GM23338 (cell line): ENCODE data around the gene EXD3.

Experiments used
- CREB1 ChIP-seq: fragments of 250-450 bp; sonication (Bioruptor Pico); IDR thresholded peaks from 2 replicates; pipeline ENCODE4 v1.5.0; 2020; ENCODE audit warnings: low read depth, mild to moderate bottlenecking, moderate library complexity
- CTCF ChIP-seq, 2 experiments: fragments of 200-600 bp in 1 of 2; sonication (generic) in 1 of 2; conservative IDR thresholded peaks; 2 replicates each; pipeline versions ENCODE4 v1.5.1 to v1.6.1; 2016 to 2017; ENCODE audit warnings: antibody characterized with exemption in 2 of 2, low read depth in 2 of 2, mild to moderate bottlenecking in 2 of 2, moderate library complexity in 1 of 2
- EZH2 ChIP-seq: fragments of 200-600 bp; sonication (generic); IDR thresholded peaks from one replicate; pipeline ENCODE4 v1.8.0; 2017; ENCODE audit warnings: antibody characterized with exemption, mild to moderate bottlenecking, low read depth; ENCODE audit not compliant: unreplicated experiment
- JUNB ChIP-seq: IDR thresholded peaks from one replicate; pipeline ENCODE4 v1.6.1; 2016; ENCODE audit warnings: antibody characterized with exemption; ENCODE audit not compliant: unreplicated experiment
- POLR2AphosphoS5 ChIP-seq: IDR thresholded peaks from 2 replicates; pipeline ENCODE4 v1.6.1; 2016; ENCODE audit warnings: antibody characterized with exemption, low read depth

DNA sequence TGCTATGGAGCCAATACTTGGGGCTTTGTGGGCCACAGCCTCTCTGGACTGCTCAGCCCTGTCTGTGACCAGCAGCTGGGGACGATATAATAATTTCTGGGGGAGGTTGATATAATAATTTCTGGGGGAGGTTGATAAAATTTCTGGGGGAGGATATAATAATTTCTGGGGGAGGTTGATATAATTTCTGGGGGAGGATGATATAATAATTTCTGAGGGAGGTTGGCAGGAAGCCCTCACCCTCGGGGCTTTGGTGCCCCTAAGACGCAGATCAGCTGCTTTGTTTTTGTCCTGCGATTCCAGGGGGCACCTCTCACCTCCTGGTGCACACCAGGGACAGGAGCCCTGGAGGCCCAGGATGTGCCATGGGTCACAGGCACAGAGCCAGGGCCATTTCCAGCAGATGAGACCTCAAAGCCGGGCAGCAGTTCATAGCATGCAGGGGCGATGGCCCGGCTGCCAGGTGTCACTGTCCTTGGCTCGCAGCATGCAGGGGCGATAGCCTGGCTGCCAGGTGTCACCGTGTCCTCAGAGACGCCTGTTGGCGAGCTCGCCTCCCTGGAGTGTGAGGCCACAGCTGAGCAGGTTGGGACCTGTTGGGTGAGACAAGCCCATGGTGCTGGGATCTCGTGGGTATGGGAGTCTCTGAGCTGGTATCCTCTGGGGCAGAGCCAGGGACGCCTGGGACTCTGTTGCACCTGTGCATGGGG, 149.2 kb downstream of the EXD3 start:
- TF ChIP-seq CTCF (conservative IDR thresholded peaks at IDR 0.05; ENCODE audit: low read depth in 2 of 2) (no peak), EZH2 (no peak), CREB1 (CRISPR knock-in tag) (no peak), JUNB (no peak), POLR2AphosphoS5 (no peak)
